HepG2 (cell line): ENCODE measurements around the gene PA2G4. TPM values are rescaled to one million over a fixed set of nuclear protein-coding genes. Genes with fewer than 3 reads are reported as not detected.
A peak's percentile ranks its signal among the peaks of the same experiment; 100 is the strongest.

Source experiments
- AGO1 ChIP-seq: fragments of 200-400 bp; formaldehyde crosslinking; IDR thresholded peaks from 2 replicates; pipeline ENCODE4 v1.6.1; 2017; ENCODE audit warnings: mild to moderate bottlenecking, low read depth, low read length, moderate library complexity; ENCODE audit not compliant: poor library complexity, severe bottlenecking
- ARHGAP35 ChIP-seq: sonication (generic); formaldehyde crosslinking; IDR thresholded peaks from 2 replicates; pipeline ENCODE4 v1.9.0; 2022; ENCODE audit warnings: mild to moderate bottlenecking, inconsistent platforms, moderate library complexity, missing genetic modification reagents, borderline replicate concordance
- ERF ChIP-seq: IDR thresholded peaks from 2 replicates; pipeline ENCODE4 v1.6.1; 2018; ENCODE audit warnings: missing biosample characterization, missing genetic modification reagents
- ESRRA ChIP-seq: sonication (generic); formaldehyde crosslinking; IDR thresholded peaks from 2 replicates; pipeline ENCODE4 v1.5.1; 2020; ENCODE audit warnings: mild to moderate bottlenecking, low read depth, missing genetic modification reagents
- FOXA3 ChIP-seq: IDR thresholded peaks from 2 replicates; pipeline ENCODE4 v1.6.1; 2016; ENCODE audit warnings: missing genetic modification reagents, missing compliant biosample characterization
- GZF1 ChIP-seq: sonication (generic); formaldehyde crosslinking; IDR thresholded peaks from 2 replicates; pipeline ENCODE4 v1.5.1; 2020; ENCODE audit warnings: mild to moderate bottlenecking, missing genetic modification reagents
- HDAC2 ChIP-seq: sonication (generic); formaldehyde crosslinking; IDR thresholded peaks from 2 replicates; pipeline ENCODE4 v1.4.0; 2020; ENCODE audit warnings: missing genetic modification reagents
- ISX ChIP-seq: sonication (generic); formaldehyde crosslinking; conservative IDR thresholded peaks from 2 replicates; pipeline ENCODE4 v1.5.0; 2020; ENCODE audit warnings: missing genetic modification reagents
- MEF2D ChIP-seq: sonication (generic); formaldehyde crosslinking; IDR thresholded peaks from 2 replicates; pipeline ENCODE4 v1.5.1; 2020; ENCODE audit warnings: mild to moderate bottlenecking, missing genetic modification reagents
- REPIN1 ChIP-seq: sonication (generic); formaldehyde crosslinking; IDR thresholded peaks from 2 replicates; pipeline ENCODE4 v1.8.0; 2022; ENCODE audit warnings: missing genetic modification reagents, low read depth, mild to moderate bottlenecking, borderline replicate concordance
- RXRA ChIP-seq: sonication (generic); formaldehyde crosslinking; IDR thresholded peaks from 2 replicates; pipeline ENCODE4 v1.5.1; 2020; ENCODE audit warnings: missing genetic modification reagents
- SAFB2 ChIP-seq: sonication (generic); formaldehyde crosslinking; IDR thresholded peaks from 2 replicates; pipeline ENCODE4 v1.5.1; 2020; ENCODE audit warnings: missing genetic modification reagents, low read depth, mild to moderate bottlenecking, borderline replicate concordance
- SALL1 ChIP-seq: sonication (generic); formaldehyde crosslinking; IDR thresholded peaks from 2 replicates; pipeline ENCODE4 v1.8.0; 2022; ENCODE audit warnings: mild to moderate bottlenecking, missing genetic modification reagents
- SMC3 ChIP-seq: IDR thresholded peaks from 2 replicates; pipeline ENCODE4 v1.6.1; 2011; ENCODE audit warnings: low read length, improper control_type of control experiment
- SRSF4 ChIP-seq: fragments of 200-400 bp; formaldehyde crosslinking; IDR thresholded peaks from one replicate; pipeline ENCODE4 v1.6.1; 2018; ENCODE audit warnings: mild to moderate bottlenecking, low read depth, low read length, moderate library complexity; ENCODE audit not compliant: poor library complexity, severe bottlenecking
- TCF12 ChIP-seq, 2 experiments: fragments of 450-650 bp in 1 of 2; sonication (generic) in 1 of 2; formaldehyde crosslinking in 1 of 2; IDR thresholded peaks; 2 replicates each; pipeline versions ENCODE4 v1.6.1 to v1.8.0; 2017 to 2022; ENCODE audit warnings: antibody characterized with exemption in 1 of 2, mild to moderate bottlenecking in 1 of 2, missing genetic modification reagents in 1 of 2, moderate library complexity in 1 of 2
- TSC22D2 ChIP-seq: sonication (generic); formaldehyde crosslinking; IDR thresholded peaks from 2 replicates; pipeline ENCODE4 v1.5.1; 2020; ENCODE audit warnings: missing genetic modification reagents, mild to moderate bottlenecking, borderline replicate concordance
- ZFX ChIP-seq: sonication (generic); formaldehyde crosslinking; IDR thresholded peaks from 2 replicates; pipeline ENCODE4 v1.4.0; 2020; ENCODE audit warnings: mild to moderate bottlenecking, low read depth, missing genetic modification reagents, moderate library complexity
- ZNF282 ChIP-seq: fragments of 450-650 bp; IDR thresholded peaks from 2 replicates; pipeline ENCODE4 v1.6.1; 2018; ENCODE audit not compliant: partially characterized antibody
- ZNF577 ChIP-seq: sonication (generic); formaldehyde crosslinking; IDR thresholded peaks from 2 replicates; pipeline ENCODE4 v1.4.0; 2020; ENCODE audit warnings: mild to moderate bottlenecking, low read depth, missing genetic modification reagents, borderline replicate concordance
- polyA plus RNA-seq, 8 experiments: library from polyadenylated mRNA; depleted of rRNA in 3 of 8; stranded (reverse) in 7 of 8; unstranded in 1 of 8; fragments of >200 nt; fragmentation: Illumina TruSeq in 4 of 8; extraction: Trizol in 4 of 8; gene quantifications; 2 replicates each; pipeline versions ENCODE4 v1.2.1 to v1.2.3, GENCODE V29; 2011 to 2016; ENCODE audit warnings: low read depth in 4 of 8, missing spikeins in 1 of 8, mixed read lengths in 1 of 8; ENCODE audit not compliant: insufficient read depth in 1 of 8
- total RNA-seq, 5 experiments: library from RNA; depleted of rRNA; stranded (reverse); fragments of >200 nt; fragmentation: Illumina TruSeq; extraction: Trizol; gene quantifications; 2 replicates each; pipeline ENCODE4 v1.2.3, GENCODE V29; 2016; ENCODE audit warnings: low read depth in 1 of 5
- TF ChIP-seq, protein P1 (sequence below): sonication (generic); formaldehyde crosslinking; IDR thresholded peaks from 2 replicates; pipeline ENCODE4 v1.4.0; 2020; ENCODE audit warnings: missing genetic modification reagents, low read depth, mild to moderate bottlenecking, borderline replicate concordance
- TF ChIP-seq, protein P2 (sequence below): sonication (generic); formaldehyde crosslinking; IDR thresholded peaks from 2 replicates; pipeline ENCODE4 v1.4.0; 2020; ENCODE audit warnings: missing genetic modification reagents
- TF ChIP-seq, protein P3 (sequence below): sonication (generic); formaldehyde crosslinking; IDR thresholded peaks from 2 replicates; pipeline ENCODE4 v1.5.1; 2020; ENCODE audit warnings: missing genetic modification reagents, mild to moderate bottlenecking, borderline replicate concordance

Gene PA2G4
- total and polyA plus RNA-seq, 2 of the 13 experiments (the other 11 are each of a cell fraction or from before 2014, with no cell fraction given) = 147 to 240 TPM

DNA sequence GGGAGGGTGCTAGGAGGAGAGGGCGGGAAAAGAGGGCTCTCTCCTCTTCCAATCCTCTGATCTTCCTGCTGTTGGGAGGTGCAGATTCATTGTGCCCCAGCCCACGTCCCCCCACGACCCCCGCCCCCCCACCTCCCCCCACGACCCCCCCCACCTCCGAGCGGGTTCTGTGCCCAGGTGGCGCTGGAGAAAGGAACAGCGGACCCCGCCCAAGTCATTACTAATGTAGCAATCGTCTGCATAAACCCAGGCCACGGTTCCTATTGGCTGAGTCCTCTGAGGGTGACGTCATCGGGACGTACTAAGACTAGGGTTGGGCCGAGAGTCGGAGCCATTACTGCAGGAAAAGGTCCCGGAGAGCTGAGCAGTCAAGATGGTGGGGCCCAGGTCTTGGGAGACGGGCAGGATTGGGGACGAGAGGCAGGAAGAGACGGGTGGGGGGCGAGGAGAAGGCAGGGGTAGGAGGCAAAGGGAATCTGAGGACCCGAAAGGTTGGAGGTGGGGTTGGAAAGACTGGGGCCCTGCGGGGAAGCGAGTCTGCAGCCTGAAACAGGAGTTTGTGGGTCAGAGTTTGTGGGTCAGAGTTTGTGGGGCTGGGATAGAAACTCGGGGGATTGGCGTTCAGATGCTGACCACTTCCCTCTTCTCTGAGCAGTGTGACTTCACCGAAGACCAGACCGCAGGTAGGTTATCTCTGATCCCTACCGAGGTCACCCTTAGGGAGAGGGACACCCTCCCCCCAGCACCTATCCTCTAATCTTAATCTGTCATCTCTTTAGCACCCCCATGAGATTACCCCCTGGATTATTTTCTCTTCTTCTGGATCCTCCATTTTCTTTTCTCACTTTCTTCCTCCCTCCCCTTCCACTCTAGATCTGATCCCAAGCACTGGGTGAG is 53.9 kb downstream of the PA2G4 start, which contains the start of gene MYL6 (continued):
- peak; percentile 34; the same call in 1 of the 2 replicates for TF ChIP-seq SAFB2 (CRISPR knock-in tag)
- peak; percentile 87 for TF ChIP-seq AGO1
- TF ChIP-seq ZNF282 = no peak
- TF ChIP-seq ZFX (CRISPR knock-in tag) = peak; percentile 83
- TF ChIP-seq HDAC2 (CRISPR knock-in tag) = 0 out of 2 replicates have a peak, but pooled peaks have one; percentile 3
- TF ChIP-seq, protein P1, sequence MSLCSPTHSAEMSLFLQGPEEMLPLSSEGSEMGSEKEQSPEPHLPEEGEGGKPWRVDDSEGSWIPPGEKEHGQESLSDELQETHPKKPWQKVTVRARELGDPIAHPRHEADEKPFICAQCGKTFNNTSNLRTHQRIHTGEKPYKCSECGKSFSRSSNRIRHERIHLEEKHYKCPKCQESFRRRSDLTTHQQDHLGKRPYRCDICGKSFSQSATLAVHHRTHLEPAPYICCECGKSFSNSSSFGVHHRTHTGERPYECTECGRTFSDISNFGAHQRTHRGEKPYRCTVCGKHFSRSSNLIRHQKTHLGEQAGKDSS (CRISPR knock-in tag) = peak; percentile 43; the same call in 1 of the 2 replicates
- TF ChIP-seq, protein P2, sequence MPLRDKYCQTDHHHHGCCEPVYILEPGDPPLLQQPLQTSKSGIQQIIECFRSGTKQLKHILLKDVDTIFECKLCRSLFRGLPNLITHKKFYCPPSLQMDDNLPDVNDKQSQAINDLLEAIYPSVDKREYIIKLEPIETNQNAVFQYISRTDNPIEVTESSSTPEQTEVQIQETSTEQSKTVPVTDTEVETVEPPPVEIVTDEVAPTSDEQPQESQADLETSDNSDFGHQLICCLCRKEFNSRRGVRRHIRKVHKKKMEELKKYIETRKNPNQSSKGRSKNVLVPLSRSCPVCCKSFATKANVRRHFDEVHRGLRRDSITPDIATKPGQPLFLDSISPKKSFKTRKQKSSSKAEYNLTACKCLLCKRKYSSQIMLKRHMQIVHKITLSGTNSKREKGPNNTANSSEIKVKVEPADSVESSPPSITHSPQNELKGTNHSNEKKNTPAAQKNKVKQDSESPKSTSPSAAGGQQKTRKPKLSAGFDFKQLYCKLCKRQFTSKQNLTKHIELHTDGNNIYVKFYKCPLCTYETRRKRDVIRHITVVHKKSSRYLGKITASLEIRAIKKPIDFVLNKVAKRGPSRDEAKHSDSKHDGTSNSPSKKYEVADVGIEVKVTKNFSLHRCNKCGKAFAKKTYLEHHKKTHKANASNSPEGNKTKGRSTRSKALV = no peak
- peak; percentile 34; the same call in 1 of the 2 replicates for TF ChIP-seq REPIN1 (CRISPR knock-in tag)
- no peak for TF ChIP-seq ESRRA (CRISPR knock-in tag)
- 0 out of 2 replicates have a peak, but pooled peaks have one; percentile 10 for TF ChIP-seq GZF1
- TF ChIP-seq SRSF4 = no peak
- TF ChIP-seq TCF12 (IDR thresholded peaks at IDR 0.05) = no peak
- TF ChIP-seq TCF12 (CRISPR knock-in tag; IDR thresholded peaks at IDR 0.05) = no peak
- peak; percentile 14; the same call in 1 of the 2 replicates for TF ChIP-seq FOXA3
- TF ChIP-seq TSC22D2 (CRISPR knock-in tag) = peak; percentile 50; the same call in 1 of the 2 replicates
- TF ChIP-seq, protein P3, sequence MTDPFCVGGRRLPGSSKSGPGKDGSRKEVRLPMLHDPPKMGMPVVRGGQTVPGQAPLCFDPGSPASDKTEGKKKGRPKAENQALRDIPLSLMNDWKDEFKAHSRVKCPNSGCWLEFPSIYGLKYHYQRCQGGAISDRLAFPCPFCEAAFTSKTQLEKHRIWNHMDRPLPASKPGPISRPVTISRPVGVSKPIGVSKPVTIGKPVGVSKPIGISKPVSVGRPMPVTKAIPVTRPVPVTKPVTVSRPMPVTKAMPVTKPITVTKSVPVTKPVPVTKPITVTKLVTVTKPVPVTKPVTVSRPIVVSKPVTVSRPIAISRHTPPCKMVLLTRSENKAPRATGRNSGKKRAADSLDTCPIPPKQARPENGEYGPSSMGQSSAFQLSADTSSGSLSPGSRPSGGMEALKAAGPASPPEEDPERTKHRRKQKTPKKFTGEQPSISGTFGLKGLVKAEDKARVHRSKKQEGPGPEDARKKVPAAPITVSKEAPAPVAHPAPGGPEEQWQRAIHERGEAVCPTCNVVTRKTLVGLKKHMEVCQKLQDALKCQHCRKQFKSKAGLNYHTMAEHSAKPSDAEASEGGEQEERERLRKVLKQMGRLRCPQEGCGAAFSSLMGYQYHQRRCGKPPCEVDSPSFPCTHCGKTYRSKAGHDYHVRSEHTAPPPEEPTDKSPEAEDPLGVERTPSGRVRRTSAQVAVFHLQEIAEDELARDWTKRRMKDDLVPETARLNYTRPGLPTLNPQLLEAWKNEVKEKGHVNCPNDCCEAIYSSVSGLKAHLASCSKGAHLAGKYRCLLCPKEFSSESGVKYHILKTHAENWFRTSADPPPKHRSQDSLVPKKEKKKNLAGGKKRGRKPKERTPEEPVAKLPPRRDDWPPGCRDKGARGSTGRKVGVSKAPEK = no peak
- TF ChIP-seq ISX = no peak
- TF ChIP-seq ZNF577 (CRISPR knock-in tag) = no peak
- TF ChIP-seq MEF2D = peak; percentile 28; the same call in 1 of the 2 replicates
- TF ChIP-seq SMC3 = no peak
- peak; percentile 21; the same call in 1 of the 2 replicates for TF ChIP-seq ERF (CRISPR knock-in tag)
- peak; percentile 48; the same call in 1 of the 2 replicates for TF ChIP-seq ARHGAP35
- TF ChIP-seq RXRA (CRISPR knock-in tag) = no peak
- TF ChIP-seq SALL1 (CRISPR knock-in tag) = peak; percentile 80
